ENCODE data around the gene THAP6. TPM values are rescaled to one million over a fixed set of nuclear protein-coding genes. Genes with fewer than 3 reads are reported as not detected.

THAP6 gene
- polyA plus RNA-seq, 3 donors = 15.9 to 33.7 (median 32.9) TPM

DNA sequence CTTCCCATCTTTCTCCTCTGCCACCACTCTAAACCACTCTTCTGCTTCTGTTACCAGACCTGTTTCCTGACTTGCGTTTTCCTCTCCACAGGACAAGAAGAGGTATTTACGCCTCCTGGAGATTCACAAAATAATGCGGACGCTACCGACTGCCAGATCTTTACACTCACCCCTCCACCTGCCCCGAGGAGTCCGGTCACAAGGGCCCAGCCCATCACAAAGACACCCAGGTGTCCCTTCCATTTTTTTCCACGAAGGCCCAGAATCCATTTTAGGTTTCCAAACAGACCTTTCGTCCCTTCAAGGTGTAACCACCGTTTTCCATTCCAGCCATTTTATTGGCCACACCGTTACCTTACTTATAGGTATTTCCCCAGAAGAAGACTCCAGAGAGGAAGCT is 49.8 kb downstream of the THAP6 start:
- DNase-seq = no peak

DNA sequence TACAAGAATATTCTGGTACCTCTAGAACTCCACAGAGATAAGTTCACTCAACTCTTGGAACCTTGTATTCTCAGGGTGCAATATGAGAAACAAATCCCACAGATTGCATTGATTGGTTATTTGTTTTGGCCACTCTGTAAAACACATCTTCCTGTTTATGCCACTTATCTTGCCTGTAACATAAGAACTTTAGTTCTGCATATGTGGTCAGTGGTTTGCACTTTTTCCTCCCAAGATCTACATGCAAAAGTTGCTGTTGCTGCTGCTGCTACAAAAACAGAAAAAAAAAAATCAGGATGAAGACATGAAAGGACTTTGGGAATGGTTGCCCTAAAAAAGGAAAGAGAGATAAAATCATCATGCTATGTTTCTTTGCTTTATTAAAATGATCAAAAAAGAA is 51.2 kb downstream of the THAP6 start:
- DNase-seq = no peak

DNA sequence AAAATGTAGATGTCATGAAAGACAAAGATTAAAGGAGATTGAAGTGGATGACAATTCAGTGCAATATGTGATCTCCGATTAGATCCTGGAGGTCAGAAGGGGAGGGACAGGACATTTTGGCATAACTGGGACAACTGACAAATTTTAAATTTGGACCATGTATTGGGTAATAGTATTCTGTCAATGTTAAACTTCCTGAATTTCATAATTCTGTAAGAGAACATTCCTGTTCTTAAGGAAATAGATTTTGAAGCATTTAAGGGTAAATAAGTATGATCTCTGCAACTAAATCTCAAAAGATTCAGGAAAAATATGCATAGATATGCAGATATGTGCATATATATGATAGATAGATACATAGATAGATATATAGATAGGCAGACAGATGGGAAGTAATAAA is 52.6 kb downstream of the THAP6 start:
- no peak for DNase-seq

DNA sequence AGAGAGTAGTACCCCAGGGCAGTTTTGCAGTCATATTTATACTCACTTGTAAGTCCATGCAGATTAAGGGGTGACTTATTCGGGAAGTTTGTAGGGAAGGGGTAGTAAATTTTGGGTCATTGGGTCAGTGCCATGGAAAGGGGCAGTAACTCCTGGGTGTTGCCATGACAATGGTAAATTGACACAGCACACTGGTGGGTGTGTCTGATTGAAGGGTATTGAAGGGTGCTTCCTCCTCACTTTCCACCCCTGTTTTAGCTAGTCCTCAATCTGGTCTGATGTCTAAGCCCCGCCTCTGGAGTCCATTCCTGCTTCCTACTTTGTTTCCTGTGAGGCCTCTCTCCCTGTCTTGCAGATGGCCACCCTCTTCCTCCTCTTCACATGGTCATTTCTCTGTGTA is 53.5 kb downstream of the THAP6 start:
- no peak for DNase-seq

Other genes with a start within 250 kb of the THAP6 start
- gene RCHY1, start 70 bp upstream of the THAP6 start, polyA plus RNA-seq (ENCODE audit: insufficient read length in 3 of 3) = 10 to 100 TPM; 46.0 to 50.9 (median 46.2) TPM
- gene ODAPH, start 41.6 kb downstream of the THAP6 start, polyA plus RNA-seq (ENCODE audit: insufficient read length in 3 of 3) = under 1 TPM in 2 of 3 donors, not detected in 1; 0.13 to 0.51 TPM
- gene CDKL2, start 116.1 kb downstream of the THAP6 start, polyA plus RNA-seq (ENCODE audit: insufficient read length in 3 of 3) = 10 to 100 TPM; 10.5 to 19.9 (median 10.6) TPM
- 100 to 1,000 TPM; 146 to 172 (median 149) TPM for gene G3BP2, start 158.9 kb downstream of the THAP6 start, polyA plus RNA-seq (ENCODE audit: insufficient read length in 3 of 3)
- 10 to 100 TPM; 74.2 to 86.3 (median 74.9) TPM for gene USO1, start 210.1 kb downstream of the THAP6 start, polyA plus RNA-seq (ENCODE audit: insufficient read length in 3 of 3)

Measured in renal pelvis (tissue), 4 donors.